GM21737 (cell line): ENCODE measurements around the gene DOCK3.

ENCODE experiments used
- ATAC-seq: cut with Tn5 transposase; IDR thresholded peaks from one replicate; pipeline ENCODE4 v1.9.1; 2021; ENCODE audit warnings: mild to moderate bottlenecking, moderate library complexity; ENCODE audit not compliant: unreplicated experiment

The DOCK3 gene, protein sequence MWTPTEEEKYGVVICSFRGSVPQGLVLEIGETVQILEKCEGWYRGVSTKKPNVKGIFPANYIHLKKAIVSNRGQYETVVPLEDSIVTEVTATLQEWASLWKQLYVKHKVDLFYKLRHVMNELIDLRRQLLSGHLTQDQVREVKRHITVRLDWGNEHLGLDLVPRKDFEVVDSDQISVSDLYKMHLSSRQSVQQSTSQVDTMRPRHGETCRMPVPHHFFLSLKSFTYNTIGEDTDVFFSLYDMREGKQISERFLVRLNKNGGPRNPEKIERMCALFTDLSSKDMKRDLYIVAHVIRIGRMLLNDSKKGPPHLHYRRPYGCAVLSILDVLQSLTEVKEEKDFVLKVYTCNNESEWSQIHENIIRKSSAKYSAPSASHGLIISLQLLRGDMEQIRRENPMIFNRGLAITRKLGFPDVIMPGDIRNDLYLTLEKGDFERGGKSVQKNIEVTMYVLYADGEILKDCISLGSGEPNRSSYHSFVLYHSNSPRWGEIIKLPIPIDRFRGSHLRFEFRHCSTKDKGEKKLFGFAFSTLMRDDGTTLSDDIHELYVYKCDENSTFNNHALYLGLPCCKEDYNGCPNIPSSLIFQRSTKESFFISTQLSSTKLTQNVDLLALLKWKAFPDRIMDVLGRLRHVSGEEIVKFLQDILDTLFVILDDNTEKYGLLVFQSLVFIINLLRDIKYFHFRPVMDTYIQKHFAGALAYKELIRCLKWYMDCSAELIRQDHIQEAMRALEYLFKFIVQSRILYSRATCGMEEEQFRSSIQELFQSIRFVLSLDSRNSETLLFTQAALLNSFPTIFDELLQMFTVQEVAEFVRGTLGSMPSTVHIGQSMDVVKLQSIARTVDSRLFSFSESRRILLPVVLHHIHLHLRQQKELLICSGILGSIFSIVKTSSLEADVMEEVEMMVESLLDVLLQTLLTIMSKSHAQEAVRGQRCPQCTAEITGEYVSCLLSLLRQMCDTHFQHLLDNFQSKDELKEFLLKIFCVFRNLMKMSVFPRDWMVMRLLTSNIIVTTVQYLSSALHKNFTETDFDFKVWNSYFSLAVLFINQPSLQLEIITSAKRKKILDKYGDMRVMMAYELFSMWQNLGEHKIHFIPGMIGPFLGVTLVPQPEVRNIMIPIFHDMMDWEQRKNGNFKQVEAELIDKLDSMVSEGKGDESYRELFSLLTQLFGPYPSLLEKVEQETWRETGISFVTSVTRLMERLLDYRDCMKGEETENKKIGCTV (N-terminal part only)

DNA sequence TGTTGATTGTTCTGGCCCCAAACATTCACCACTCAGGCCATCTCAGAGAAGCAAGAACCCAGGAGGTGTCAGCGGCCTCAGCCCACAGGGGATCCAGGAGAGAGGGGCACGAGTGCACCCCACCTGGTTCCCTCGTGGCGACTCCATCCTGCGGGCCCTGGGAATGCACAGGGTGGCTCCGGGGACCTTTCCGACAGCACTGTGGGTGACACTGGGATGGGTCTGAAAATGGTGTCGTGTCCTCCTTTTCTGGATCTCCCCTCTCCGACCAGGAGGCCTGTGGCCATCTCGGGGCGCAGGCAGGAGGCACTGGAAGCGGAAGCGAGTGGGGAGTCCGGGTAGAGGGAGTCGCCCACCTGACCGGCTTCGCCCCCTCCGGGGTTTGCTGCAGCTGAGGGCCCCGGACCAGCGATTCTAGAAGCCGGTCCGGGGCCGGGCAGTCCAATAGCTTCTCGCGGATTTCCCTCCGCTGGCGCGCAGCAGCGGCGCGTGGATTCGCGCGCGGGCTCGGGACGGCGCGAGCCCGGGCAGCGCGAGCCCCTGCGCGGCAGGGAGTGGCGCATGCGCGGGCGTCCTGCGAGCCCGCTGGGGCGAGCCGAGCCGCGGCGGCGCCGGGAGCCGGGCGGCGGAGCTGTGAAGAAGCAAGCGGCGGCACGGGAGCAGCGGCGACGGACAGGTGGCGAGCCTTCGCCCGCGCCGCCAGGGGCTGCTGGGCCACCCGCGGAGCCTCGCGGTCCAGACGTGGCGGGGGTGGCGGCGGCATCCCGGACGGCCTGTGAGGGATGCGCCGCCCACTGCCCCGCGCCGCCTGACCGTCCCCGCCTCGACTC, at the start of gene DOCK3:
DOCK3 (plus strand) TSS at position 579 of the 830 bp plus-strand sequence. CDS start 337 bp downstream, outside the sequence.
- no peak for ATAC-seq

DNA sequence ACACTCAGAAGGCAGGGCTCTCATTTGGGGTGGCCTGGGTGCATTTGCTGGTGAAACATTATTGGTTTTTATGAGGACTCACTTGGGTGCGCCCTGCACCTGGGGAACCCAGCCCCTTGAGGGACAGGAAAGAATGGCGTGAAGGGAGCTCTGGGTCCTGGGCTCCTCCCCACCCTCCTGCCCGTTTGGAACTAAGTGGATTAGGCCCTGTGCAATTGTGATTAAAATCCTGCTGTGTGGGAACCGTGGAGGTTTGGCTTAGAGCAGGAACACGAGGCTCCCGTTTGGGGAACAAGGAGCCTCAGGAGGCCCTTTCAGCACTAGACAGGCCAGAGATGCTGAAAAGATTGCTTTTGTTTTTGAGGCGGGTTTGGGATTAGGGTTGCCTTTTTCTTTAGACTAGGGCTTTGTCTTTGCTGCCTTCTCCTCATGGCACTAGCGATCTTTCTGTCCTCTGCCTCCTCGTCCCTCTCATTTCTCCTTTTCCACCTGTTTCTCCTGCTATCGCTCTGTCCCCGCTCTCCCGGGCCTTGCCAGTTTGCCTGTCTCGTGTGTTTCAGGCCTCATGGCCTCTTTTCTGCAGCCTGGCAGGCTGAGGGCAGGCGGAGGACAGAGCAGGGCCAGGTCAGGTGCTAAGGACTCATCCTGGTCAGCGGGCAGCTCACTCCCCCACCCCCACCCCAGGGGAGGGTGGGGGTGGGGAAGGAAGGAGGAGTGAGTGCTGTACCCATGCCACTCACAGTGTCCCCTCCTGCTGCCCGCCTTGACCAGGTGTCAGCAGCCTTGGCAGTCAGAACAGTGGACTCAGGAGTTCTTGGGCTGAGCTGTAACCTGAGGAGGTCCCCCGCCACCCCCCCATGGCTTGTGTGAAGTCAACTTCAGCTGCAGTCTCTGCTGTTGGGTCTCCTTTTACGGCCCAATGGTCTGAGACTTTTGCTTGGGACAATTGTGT, 49.2 kb upstream of the DOCK3 start:
- ATAC-seq, result no peak

DNA sequence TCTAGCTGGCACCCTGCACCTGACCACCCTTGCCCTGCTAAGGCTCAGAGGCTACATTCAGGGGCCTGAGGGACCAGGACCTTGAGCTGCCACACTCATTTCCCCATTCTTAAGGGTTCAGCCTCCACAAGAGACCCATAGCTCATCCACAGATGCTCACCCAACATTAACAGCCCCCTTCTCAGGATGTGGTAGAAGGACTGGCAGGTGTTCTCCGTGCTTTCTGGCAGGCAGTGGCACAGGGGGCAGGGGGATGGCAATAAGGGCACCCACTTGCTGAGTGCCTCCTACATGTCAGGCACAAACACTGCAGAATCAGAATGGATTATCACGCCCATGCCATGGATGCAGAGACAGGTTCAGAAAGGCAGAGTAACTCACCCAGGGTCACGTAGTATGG, 48.3 kb upstream of the DOCK3 start:
- ATAC-seq, result no peak

DNA sequence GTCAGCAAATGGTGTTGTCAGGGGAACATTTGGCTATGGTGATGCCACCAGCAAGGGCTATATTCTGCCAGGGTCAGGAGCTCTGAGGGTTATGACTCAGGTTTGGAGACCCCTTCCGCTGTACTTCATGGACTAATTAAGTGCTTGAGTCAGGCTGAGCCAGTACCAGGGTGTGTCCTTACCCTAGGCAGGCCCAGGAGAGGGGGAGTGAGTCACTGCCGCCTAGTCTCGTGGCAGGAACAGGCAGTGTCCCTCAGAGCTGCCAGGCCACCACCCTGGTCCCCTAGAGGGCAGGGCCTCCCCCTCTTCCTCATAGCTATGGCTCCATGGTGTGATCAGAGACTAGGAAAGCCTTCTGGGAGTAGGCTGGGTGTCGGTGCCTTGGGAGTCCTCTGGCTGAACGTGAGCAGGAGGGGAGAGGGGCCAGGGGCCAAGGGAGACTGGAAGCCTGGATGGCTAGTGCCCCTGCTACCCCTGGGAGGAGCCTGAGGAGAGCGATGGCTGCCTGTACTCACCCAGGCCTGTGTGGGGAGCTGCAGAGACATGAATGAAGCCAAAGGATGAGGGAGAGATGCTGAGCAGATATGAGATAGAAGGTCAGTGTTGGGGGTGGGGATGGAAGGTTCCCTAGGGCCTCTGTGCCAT, 47.2 kb upstream of the DOCK3 start:
- no peak for ATAC-seq

DNA sequence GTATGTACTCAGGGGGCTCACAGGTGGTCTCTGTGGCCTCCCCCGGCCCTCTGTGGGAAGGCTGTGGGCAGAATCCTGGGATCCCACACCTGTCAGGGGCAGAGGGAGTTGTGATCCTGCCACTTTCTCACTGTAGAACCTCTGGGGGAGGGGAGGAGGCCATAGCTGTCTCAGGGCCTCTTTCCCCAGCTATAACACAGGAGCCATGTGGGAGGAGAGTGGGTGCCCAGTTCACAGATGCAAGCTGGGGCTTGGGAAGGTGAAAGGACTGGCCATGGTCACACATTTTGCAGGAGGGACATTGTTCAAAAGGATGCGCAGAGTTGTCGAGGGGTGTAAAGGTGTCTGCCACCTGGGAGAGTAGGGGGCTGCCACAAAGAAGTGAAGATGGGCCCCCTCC, 46.1 kb upstream of the DOCK3 start:
- no peak for ATAC-seq

DNA sequence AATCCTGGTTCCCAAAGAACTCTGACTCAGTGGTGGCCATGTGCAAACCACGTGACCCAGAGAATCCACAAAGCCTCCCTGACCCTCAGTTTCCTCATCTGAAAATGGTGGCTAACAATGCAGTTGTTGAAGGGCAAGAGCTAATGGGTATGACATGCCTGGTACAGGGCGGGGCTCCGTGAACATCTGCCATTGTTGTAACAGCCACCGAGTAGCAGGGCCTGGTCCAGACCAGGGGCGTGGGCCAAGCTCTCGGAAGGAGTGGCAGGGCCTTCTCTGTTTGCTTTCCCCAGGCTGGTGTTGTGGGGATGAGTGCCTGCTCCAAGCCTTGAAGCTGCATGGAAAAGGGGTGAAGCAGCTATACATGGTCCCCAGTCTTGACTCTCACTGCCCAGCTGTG, 44.3 kb upstream of the DOCK3 start:
- ATAC-seq, result no peak

DNA sequence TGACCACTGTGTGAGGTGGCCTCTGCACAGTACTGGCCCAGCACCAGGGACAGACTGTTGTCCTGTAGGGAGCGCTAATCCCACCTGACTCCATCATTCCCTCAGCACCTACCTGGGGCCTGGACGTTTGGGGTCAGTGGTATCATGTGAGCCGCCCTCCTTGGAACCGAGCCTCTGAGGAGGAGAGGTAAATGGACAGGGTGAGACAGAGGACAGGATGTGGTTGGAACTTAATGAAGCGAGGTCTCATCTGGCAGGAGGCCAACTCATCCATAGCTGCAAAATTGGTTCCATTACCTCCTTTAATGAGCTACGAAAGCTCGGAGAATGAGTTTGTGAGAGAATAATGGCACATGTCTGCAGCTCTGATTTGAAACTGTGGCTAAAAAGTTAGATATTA, 43.9 kb upstream of the DOCK3 start:
- ATAC-seq, result no peak

DNA sequence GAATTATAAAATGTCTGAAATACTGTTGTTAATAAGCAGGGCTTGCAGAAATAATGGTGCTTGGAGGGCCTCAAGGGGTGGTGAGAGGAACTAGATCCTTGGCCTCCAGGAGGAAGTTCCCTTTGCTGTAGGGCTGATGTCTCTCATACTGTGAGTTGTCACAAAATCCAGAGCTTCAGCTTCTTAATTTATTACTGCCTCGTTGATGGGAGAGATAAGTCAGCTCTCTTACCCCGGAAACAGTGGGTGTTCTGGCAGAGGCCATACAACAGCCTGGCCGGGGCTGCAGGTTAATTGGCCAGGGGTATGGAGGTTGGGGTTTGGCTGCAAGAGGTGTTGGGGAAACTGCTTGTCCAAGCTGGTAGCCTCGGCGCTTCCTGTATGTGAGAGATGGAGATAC, 42.3 kb upstream of the DOCK3 start:
- ATAC-seq, result no peak

DNA sequence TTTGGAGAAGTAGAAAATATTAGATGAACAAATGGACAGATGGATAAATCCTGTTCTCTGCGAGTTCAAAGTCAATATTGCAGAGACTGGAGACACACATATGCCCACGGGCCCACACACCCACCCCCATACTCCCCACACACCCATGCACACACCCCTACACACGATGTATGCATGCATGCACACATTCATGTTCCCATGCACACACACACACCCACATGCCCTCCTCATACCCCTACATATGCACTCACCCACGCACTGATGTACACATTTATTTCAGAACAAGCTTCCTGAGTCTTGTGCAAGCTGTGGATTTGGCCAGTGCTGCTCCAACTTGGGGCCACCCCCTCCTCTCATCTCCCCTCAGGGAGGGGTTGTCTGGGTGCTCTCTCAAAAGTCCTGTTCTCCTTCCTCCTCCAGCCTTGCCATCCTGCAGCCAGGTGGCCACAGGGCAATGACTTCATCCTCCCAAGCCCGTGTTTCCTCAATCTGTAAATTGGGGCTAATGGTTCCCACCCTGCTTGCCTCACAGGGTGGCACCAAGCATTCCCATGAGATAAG, 41.4 kb upstream of the DOCK3 start:
- ATAC-seq, result no peak

DNA sequence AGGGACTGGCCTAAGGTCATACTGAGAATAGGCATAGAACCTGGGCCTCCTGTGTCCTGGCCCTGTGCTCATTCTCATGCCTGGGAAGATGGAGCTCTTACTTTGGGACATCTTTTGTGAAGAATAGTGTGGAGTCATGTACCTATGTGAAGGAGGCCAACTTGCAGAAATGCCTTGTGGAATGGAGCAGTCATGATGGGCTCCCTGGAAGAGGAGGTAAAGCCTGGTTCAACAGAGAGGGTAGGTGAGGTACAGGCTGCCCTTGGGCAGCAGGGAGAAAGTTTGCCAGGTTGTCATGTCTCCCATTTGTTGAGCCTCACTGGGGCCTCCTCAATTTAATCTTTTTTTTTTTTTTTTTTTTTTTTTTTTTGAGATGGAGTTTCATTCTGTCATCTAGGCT, 39.7 kb upstream of the DOCK3 start:
- ATAC-seq, result no peak

DNA sequence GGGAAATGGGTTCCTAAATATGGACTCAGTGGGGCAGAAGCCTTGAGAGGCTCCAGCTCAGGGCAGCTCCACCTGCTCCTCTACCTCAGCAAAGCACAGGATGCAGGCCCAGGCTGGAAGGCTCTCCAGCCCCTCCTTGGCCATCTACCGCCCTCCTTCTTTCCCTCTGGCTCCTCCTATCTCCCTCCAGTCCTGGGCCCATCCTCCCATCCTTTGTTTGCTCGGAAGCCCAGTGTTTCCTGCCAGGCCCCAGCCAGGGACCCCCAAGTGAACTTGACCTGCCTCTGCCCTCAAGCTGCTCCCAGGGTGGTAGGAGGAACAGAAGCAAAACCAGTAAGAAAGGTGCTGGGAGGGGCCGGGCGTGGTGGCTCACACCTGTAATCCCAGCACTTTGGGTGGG, 37.7 kb upstream of the DOCK3 start:
- ATAC-seq, result no peak

DNA sequence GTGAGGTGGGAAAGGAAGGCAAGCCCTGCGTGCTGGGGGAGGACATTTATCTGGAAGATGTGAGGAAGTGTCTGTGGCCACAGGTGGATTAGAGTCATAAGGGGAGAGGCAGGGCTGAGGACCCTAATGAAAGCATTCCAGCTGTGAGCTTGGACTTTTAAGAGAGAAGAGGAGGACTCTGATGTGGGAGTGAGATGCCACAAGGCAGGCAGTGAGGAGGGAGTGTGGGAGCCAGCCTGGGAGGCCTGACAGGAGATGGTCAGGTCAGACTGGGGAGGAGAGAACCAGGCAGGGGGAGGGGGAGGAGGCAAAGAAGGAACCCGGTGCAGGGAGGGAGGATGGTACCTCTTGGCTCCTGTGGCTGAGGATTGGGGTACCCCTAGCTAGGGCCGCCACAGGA, 36.8 kb upstream of the DOCK3 start:
- ATAC-seq, result no peak

DNA sequence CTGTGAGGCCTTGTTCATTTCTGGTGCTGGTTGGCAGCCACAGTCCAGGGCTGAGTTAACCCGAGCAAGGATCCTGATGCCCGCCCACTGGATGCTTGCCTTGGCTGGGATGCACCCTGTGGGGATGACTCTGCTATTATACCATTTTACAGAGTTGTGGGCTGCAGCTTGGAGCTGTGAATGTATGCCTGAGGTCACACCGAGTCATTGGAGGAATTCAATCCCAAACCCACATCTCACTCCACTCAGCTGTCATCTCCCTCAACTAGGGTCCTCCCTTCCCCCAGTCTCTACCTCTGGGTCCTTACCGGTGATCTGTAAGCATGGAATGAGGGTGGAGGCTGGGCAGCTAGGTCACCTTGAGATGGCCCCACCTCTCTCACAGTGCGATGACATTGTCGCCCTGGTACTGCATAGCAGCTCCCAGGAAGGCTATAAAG, 35.7 kb upstream of the DOCK3 start:
- ATAC-seq, result no peak

DNA sequence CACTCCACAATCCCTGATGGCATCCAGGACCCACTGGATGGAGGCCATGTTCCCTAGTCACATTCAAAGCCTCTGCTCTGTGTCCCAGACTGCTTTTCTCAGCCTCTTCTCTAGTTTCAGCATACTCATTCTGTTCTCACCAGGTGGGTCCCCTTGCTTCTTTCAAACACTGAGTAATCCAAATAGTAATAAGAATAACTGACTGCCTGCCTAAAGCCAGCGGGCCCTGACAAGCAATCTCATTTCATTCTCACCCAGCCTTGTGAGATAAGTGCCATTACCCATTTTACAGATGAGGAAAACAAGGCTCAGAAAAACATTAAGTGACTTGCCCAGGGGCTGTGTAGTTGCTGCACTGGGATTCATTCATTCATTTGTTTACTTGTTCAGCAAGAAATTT, 32.3 kb upstream of the DOCK3 start:
- no peak for ATAC-seq

DNA sequence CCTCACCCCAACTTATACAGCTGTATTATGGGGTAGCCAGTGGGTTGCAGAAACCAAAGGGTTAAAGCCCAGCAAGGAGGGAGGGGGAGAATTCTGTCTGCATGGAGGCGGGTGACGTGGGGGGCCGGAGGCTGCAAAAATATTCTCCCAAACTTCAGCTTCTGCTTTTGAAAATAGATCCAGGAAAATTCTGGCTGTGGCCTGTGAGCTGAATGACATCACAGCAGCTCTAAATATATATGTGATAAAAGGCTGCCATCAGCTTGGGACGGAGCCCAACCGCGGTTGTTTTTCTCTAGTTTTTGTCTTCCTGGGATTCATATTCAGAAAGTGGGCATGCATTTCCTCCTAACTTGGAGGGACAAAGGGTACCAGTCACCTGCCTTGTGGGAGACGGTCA, 30.2 kb upstream of the DOCK3 start:
- no peak for ATAC-seq

DNA sequence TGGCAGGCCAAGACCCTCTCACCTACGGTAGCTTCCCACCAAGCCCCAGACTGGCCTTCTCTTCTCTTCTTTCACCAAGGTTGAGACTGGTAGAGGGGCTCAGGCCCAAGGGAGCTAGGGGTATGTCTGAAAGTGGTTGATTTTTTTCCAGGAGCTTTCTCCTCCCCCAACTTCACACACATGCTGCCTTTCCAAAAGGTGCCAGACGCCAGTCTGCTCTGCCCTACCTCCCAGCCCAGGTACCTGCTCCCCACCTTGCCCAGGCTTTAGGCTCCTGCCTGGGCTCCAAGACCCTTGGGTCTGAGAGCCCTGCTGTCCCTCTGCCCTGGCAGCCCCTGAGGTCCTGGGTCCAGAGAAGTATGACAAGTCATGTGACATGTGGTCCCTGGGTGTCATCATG, 29.3 kb upstream of the DOCK3 start:
- ATAC-seq, result no peak

DNA sequence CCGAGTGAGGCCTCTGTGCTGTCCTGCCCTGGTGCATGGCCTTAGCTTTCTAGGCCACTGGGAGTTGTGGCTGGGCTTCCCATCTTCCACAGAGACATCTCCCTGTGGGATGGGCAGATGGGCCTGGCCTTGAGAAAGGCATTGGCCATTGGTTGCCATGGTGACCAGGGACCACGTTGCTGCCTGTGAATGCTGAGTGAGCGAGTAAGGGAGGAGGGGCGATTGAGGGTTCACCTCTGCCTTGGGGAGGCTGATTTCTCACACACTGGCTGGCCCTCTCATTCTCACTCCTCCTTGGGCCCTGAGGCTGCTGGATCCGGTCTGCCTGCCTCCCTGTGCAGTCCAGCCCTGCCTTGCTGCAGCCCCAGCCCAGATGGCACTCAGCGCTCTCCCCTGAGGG, 26.4 kb upstream of the DOCK3 start:
- ATAC-seq, result no peak

DNA sequence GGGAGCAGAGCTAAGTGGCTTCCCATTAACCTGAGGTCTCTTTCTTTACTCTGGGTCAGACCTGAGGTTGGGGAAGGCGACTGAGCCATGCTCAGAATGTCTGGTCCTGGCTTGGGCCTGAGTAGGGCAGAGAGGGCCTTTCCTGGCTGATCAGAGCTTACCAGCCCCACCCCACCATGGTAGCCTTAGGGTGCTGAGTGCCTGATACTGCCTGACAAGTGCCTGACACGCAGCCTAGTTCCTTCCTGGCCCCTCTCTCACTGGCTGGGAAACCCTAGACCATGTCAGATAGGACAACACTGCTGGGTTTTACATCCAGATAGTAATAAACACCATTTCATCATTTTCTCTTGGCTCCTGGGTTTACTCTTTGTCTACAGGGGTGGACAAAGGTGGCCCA, 25.8 kb upstream of the DOCK3 start:
- no peak for ATAC-seq
